Natural killer cell treated with Interleukin-12 subunit alpha and Interleukin-12 subunit beta and Interleukin-15 and Interleukin-18, amount 100 ng/mL, for 72 hours (primary cell): ENCODE data around the gene KASH5. TPM values are rescaled to one million over a fixed set of nuclear protein-coding genes. Genes with fewer than 3 reads are reported as not detected.

ENCODE experiments used
- ATAC-seq, 2 donors: fragments of 150-1000 bp; cut with Tn5 transposase in 1 of 2; sonication (Bioruptor Pico), chemical (Tn5 transposase) in 1 of 2; 2 replicates each; pipeline ENCODE4 v1.10.0; 2021
- DNase-seq: peaks from one replicate; pipeline ENCODE4 v3.0.0; 2022; ENCODE audit warnings: low spot score
- H3K27ac Mint-ChIP-seq, 2 donors: 1 replicate in 1 of 2; 2 replicates in 1 of 2; pipeline ENCODE4 v1.8.0; 2022; ENCODE audit warnings: mixed read lengths in 2 of 2, mild to moderate bottlenecking in 1 of 2, moderate library complexity in 1 of 2
- H3K27me3 Mint-ChIP-seq, 2 donors: 1 replicate in 1 of 2; 2 replicates in 1 of 2; pipeline ENCODE4 v1.8.0; 2022; ENCODE audit warnings: mixed read lengths in 2 of 2
- H3K36me3 Mint-ChIP-seq: one replicate; pipeline ENCODE4 v1.8.0; 2022; ENCODE audit warnings: mixed read lengths
- H3K4me1 Mint-ChIP-seq, 2 donors: 1 replicate in 1 of 2; 2 replicates in 1 of 2; pipeline ENCODE4 v1.8.0; 2022; ENCODE audit warnings: low read depth in 2 of 2, mixed read lengths in 2 of 2, mild to moderate bottlenecking in 1 of 2
- H3K4me3 Mint-ChIP-seq: one replicate; pipeline ENCODE4 v1.8.0; 2022; ENCODE audit warnings: mixed read lengths
- H3K9me3 Mint-ChIP-seq: 2 replicates; pipeline ENCODE4 v1.8.0; 2022; ENCODE audit warnings: mixed read lengths
- total RNA-seq, 2 donors: library from RNA; stranded (reverse); gene quantifications; one replicate each; pipeline ENCODE4 v1.2.3, GENCODE V29; 2022

The KASH5 gene
- total RNA-seq, 2 donors from 2014 or later: 0.56 TPM; not detected in 1

GRCh38 chr19:49413348-49413747, 25.3 kb downstream of the KASH5 start:
- Mint-ChIP-seq H3K36me3 (no peaks in the 10 kb centered on the region), H3K4me1 (peaks cover 9 to 13% of the 10 kb centered on the region in 2 donors), H3K27ac (no peak overlapping the region), H3K9me3 (no peaks in the 10 kb centered on the region), H3K27me3 (peaks cover 8 to 21% of the 10 kb centered on the region in 2 donors), H3K4me3 (no peak overlapping the region)
- no peak for ATAC-seq
- DNase-seq: no peak

- no peak for ATAC-seq
- peaks cover 7 to 8% of the 10 kb centered on the region in 2 donors for H3K4me1 Mint-ChIP-seq
- H3K9me3 Mint-ChIP-seq: no peaks in the 10 kb centered on the region
- no peak overlapping the region for H3K27ac Mint-ChIP-seq
- no peaks in the 10 kb centered on the region for H3K36me3 Mint-ChIP-seq
- DNase-seq: no peak
- peaks cover 17 to 28% of the 10 kb centered on the region in 2 donors for H3K27me3 Mint-ChIP-seq
- H3K4me3 Mint-ChIP-seq: no peak overlapping the region
Observed at GRCh38 chr19:49414256-49414655, 26.2 kb downstream of the KASH5 start.

DNA sequence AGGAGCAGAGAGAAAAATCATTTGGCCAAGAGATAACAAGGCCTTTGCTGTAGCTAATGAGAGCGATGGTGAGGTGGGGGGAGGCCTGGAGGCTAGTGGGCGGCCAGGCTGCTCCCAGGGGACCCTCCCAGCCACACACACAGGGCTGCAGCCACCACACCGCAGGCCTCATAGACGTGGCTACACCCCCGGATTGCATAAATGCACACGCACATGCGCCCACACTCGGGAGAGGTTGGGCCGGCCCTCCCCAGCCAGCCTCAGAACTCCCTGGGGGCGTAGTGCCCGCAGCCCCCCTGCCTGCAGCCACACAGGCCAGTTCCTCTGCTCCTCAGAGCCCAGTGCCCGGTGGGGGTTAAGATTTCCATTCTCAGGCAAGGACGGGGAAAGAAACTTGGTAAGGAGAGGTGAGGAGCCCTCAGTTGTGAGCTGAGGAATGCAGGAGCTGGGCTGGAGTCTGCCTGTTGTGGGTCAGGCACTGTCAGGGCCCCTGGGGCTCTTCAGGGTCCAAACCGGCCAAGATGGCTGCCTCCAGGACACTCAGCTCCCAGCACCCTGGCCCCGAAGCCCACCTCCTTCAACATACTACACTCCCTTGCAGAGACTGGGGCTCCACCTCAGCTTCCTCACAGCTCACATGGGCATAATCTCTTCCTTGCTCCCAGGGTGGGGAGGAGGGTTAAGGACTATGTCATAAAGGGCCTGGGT, 27.2 kb downstream of the KASH5 start:
- no peaks in the 10 kb centered on the region for H3K36me3 Mint-ChIP-seq
- ATAC-seq: no peak
- H3K9me3 Mint-ChIP-seq: no peaks in the 10 kb centered on the region
- H3K4me1 Mint-ChIP-seq: peaks cover 0 to 4% of the 10 kb centered on the region in 2 donors
- H3K27ac Mint-ChIP-seq: no peak overlapping the region
- H3K4me3 Mint-ChIP-seq: no peak overlapping the region
- peaks cover 27 to 38% of the 10 kb centered on the region in 2 donors for H3K27me3 Mint-ChIP-seq
- DNase-seq: no peak

GRCh38 chr19:49415810-49416200, 27.8 kb downstream of the KASH5 start:
- no peak for DNase-seq
- Mint-ChIP-seq H3K9me3 (no peaks in the 10 kb centered on the region), H3K4me3 (no peak overlapping the region), H3K36me3 (no peaks in the 10 kb centered on the region), H3K4me1 (peaks cover 0 to 4% of the 10 kb centered on the region in 2 donors), H3K27ac (no peak overlapping the region), H3K27me3 (peaks cover 32 to 44% of the 10 kb centered on the region in 2 donors)
- no peak for ATAC-seq

DNA sequence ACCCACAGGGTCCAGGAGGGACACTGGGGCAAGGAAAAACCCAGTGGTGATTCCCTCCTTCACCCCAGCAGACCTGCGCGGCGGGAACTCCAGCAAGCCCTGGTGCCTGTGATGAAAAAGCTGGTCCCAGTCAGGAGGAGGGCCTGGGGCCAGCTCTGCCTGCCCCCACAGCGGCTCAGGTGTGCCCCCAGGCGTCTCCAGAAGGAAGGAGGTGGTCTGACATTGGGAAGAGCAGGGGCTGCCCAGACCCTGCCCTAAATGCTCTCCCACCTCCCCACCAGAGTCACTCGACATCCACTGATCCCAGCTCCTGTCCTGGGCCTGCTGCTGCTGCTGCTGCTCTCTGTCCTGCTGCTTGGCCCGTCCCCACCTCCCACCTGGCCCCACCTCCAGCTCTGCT, 29.0 kb downstream of the KASH5 start:
- peaks cover 10 to 12% of the 10 kb centered on the region in 2 donors for H3K4me1 Mint-ChIP-seq
- ATAC-seq (no peak), DNase-seq (no peak)
- no peaks in the 10 kb centered on the region for H3K36me3 Mint-ChIP-seq
- no peak overlapping the region for H3K27ac Mint-ChIP-seq
- H3K27me3 Mint-ChIP-seq: peaks cover 44 to 55% of the 10 kb centered on the region in 2 donors
- H3K4me3 Mint-ChIP-seq: no peak overlapping the region
- no peaks in the 10 kb centered on the region for H3K9me3 Mint-ChIP-seq

DNA sequence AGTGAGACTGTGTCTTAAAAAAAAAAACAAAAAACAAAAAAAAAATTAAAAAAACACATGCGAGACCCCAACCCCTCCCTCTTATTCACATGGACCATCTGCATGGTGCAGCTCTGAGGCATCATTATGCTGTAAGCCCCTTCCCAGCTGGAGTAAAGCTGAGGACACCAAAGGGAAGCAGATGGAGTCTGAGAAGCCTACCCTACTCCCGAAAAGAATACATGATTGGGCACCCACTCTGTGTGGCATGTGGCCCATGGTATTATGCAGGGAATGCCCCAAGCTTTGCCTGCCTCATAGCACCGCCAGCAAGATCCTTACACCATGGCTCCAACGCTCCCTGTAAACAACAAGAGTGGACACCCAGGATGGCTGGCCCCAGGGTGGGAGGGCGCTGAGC, 30.5 kb downstream of the KASH5 start:
- Mint-ChIP-seq H3K4me3 (no peak overlapping the region), H3K27ac (no peak overlapping the region), H3K36me3 (no peaks in the 10 kb centered on the region), H3K4me1 (peaks cover 19 to 22% of the 10 kb centered on the region in 2 donors), H3K27me3 (peaks cover 54 to 59% of the 10 kb centered on the region in 2 donors), H3K9me3 (no peaks in the 10 kb centered on the region)
- DNase-seq: no peak
- ATAC-seq: no peak

DNA sequence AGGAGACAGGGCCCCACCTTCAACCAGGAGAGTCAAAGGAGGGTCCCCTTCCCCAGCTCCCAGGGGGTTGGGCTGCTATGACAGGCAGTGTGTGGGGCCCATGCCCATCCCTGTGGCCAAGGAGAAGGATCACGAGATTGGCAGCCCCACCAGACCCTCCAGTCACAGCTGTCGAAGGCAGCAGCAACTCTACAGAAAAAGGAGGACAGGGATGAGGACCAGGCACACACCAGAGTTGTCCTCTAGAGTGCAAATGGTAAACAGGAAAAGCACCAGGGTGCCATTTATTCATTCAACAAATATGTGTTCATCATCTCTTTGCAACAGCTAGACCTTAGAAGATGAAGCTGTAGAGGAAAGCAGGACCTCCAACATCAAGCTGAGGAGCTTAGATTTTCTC, 31.1 kb downstream of the KASH5 start:
- no peaks in the 10 kb centered on the region for H3K9me3 Mint-ChIP-seq
- H3K4me3 Mint-ChIP-seq: no peak overlapping the region
- H3K27me3 Mint-ChIP-seq: peaks cover 60 to 65% of the 10 kb centered on the region in 2 donors
- DNase-seq (no peak), ATAC-seq (no peak)
- no peak overlapping the region for H3K27ac Mint-ChIP-seq
- H3K4me1 Mint-ChIP-seq: peaks cover 25 to 28% of the 10 kb centered on the region in 2 donors
- H3K36me3 Mint-ChIP-seq: no peaks in the 10 kb centered on the region

DNA sequence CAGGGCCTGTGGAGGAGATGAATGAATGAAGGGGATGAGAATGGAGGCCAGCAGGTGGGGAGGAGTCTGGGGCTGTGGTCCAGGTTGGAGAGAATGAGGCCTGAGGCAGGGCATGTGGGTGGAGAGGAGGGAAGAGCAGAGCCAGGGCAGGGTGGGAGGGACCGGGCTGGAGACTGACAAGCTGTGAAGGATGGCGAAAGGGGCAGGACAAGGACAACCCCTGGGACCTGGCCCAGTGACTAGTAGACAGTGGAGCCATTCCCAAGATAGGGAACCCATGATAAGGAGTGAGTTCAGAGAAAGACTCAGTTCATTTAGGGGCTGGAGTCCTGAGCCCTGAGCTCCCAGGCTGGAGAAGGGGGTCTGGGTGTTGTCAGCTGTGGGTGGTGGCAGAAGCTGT, 32.2 kb downstream of the KASH5 start:
- peaks cover 25 to 28% of the 10 kb centered on the region in 2 donors for H3K4me1 Mint-ChIP-seq
- no peak overlapping the region for H3K27ac Mint-ChIP-seq
- H3K36me3 Mint-ChIP-seq: no peaks in the 10 kb centered on the region
- peaks cover 66 to 73% of the 10 kb centered on the region in 2 donors for H3K27me3 Mint-ChIP-seq
- ATAC-seq (no peak), DNase-seq (no peak)
- no peaks in the 10 kb centered on the region for H3K9me3 Mint-ChIP-seq
- no peak overlapping the region for H3K4me3 Mint-ChIP-seq

GRCh38 chr19:49421039-49421877, 33.2 kb downstream of the KASH5 start:
- peak; percentile 49 to 74 for ATAC-seq
- H3K36me3 Mint-ChIP-seq: peaks cover under 1% of the 10 kb centered on the region
- no peak overlapping the region for H3K27ac Mint-ChIP-seq
- peak overlapping the region; percentile 55 for H3K4me3 Mint-ChIP-seq
- peaks cover 27 to 31% of the 10 kb centered on the region in 2 donors for H3K4me1 Mint-ChIP-seq
- DNase-seq: peak; percentile 69
- H3K9me3 Mint-ChIP-seq: no peaks in the 10 kb centered on the region
- peaks cover 73 to 83% of the 10 kb centered on the region in 2 donors for H3K27me3 Mint-ChIP-seq

DNA sequence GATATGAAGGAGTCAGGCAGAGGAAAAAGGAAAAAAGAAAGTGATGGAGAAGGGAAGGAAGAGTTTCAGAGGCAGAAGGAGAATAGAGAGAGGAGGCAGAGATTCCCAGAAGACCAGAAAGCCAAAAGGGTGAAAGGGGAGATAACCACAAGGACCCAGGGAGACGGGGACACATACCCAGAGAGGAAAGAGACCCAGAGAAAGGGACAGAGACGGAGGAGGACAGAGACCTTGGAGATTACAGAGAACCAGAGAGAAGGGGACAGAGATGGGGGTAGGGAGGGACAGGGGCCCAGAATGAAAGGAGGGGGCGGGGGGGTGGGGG, 33.8 kb downstream of the KASH5 start:
- ATAC-seq (no peak), DNase-seq (no peak)
- peaks cover 79 to 89% of the 10 kb centered on the region in 2 donors for H3K27me3 Mint-ChIP-seq
- H3K36me3 Mint-ChIP-seq: peaks cover 6% of the 10 kb centered on the region
- peak overlapping the region; percentile 55 for H3K4me3 Mint-ChIP-seq
- H3K4me1 Mint-ChIP-seq: peaks cover 33 to 34% of the 10 kb centered on the region in 2 donors
- no peak overlapping the region for H3K27ac Mint-ChIP-seq
- no peaks in the 10 kb centered on the region for H3K9me3 Mint-ChIP-seq

GRCh38 chr19:49422407-49423070, 34.5 kb downstream of the KASH5 start:
- Mint-ChIP-seq H3K9me3 (no peaks in the 10 kb centered on the region), H3K27me3 (peaks cover 82 to 92% of the 10 kb centered on the region in 2 donors), H3K27ac (no peak overlapping the region), H3K4me1 (peaks cover 38 to 39% of the 10 kb centered on the region in 2 donors), H3K4me3 (peak overlapping the region; percentile 79), H3K36me3 (peaks cover 9% of the 10 kb centered on the region)
- DNase-seq (no peak), ATAC-seq (peak; percentile 76 to 84)

GRCh38 chr19:49423071-49423984, 35.3 kb downstream of the KASH5 start, which contains the start of gene PTH2:
Gene PTH2, minus strand, starts transcription at chr19:49423441. Its CDS starts 102 bp downstream, at chr19:49423339.
- peaks cover 44 to 46% of the 10 kb centered on the region in 2 donors for H3K4me1 Mint-ChIP-seq
- no peak for ATAC-seq
- H3K9me3 Mint-ChIP-seq: no peaks in the 10 kb centered on the region
- no peak for DNase-seq
- peak within 1 kb of the TSS; percentile 79 for H3K4me3 Mint-ChIP-seq
- H3K27me3 Mint-ChIP-seq: peaks cover 82 to 96% of the 10 kb centered on the region in 2 donors
- H3K27ac Mint-ChIP-seq: no peak within 1 kb of the TSS
- peaks cover 9% of the 10 kb centered on the region for H3K36me3 Mint-ChIP-seq

DNA sequence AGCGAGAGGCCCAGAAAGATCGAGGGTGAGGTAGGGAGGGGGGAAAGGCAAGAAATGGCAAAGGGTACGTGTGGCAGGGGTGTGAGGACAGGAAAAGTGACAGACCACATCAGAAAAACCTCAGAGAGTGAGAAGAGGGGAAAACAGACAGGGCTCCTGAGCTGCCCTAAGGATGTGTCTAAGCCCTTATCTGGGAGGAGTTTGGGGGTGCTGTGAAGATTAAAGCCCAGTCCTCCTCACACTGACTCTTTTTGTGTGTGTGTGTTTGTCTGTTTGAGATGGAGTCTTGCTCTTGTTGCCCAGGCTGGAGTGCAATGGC, 35.9 kb downstream of the KASH5 start:
- Mint-ChIP-seq H3K36me3 (peaks cover 9% of the 10 kb centered on the region), H3K4me1 (peaks cover 44 to 50% of the 10 kb centered on the region in 2 donors), H3K9me3 (no peaks in the 10 kb centered on the region), H3K4me3 (peak overlapping the region; percentile 28), H3K27me3 (peaks cover 80 to 95% of the 10 kb centered on the region in 2 donors), H3K27ac (no peak overlapping the region)
- ATAC-seq: no peak
- no peak for DNase-seq
